Measurements from ENCODE around the gene BCAP31. TPM values are rescaled to one million over a fixed set of nuclear protein-coding genes. Genes with fewer than 3 reads are reported as not detected.
A peak's percentile ranks its signal among the peaks of the same experiment; 100 is the strongest.

BCAP31 gene
- total and polyA plus RNA-seq, 7 experiments from 2014 or later = 80.2 to 329 (median 118) TPM

- no peak overlapping the region for H3K27ac Mint-ChIP-seq
- Histone ChIP-seq H3K4me3 (ENCODE audit: low read length) (no peak overlapping the region), H3K27ac (ENCODE audit: low read depth, low read length) (no peak overlapping the region), H3K27me3 (ENCODE audit: control insufficient read depth in 2 of 2, insufficient read depth in 2 of 2, low read length in 2 of 2) (no peaks in the 10 kb centered on the region), H3K36me3 (ENCODE audit: control insufficient read depth in 2 of 3, insufficient read depth in 3 of 3, low read length in 3 of 3) (no peaks in the 10 kb centered on the region), H3K9me3 (ENCODE audit: control insufficient read depth in 2 of 3, low read length in 3 of 3) (no peaks in the 10 kb centered on the region), H3K4me1 (ENCODE audit: control insufficient read depth in 2 of 2, insufficient read depth in 2 of 2, low read length in 2 of 2) (no peaks in the 10 kb centered on the region)
- peaks cover 3 to 10% (median 5%) of the 10 kb centered on the region in 7 donors for H3K4me1 Mint-ChIP-seq
- peak overlapping the region in 7 of 10 donors; percentile 16 to 76 (median 45) for H3K4me3 Mint-ChIP-seq
- intact Hi-C loops (cut with micrococcal nuclease) = no loop called here
- no peak for ATAC-seq
- no peak for DNase-seq
- ChIA-PET CTCF (no interaction called here), POLR2A (no interaction called here)
- H3K36me3 Mint-ChIP-seq = no peaks in the 10 kb centered on the region
- H3K9me3 Mint-ChIP-seq = peaks cover 0 to 2% (median 0%) of the 10 kb centered on the region in 11 donors
- H3K27me3 Mint-ChIP-seq = peaks cover 7 to 32% (median 15%) of the 10 kb centered on the region in 5 donors
Observed at GRCh38 chrX:153672531-153673427, 51.4 kb downstream of the BCAP31 start.

GRCh38 chrX:153671589-153672530 is 52.3 kb downstream of the BCAP31 start:
- ChIA-PET CTCF (interaction anchor here (0.6 to 1.2 kb wide), 2 partner anchors 62 to 295 kb away, joined by 3 to 4 read pairs; no protein-coding TSS in a partner anchor), POLR2A (no interaction called here)
- Histone ChIP-seq H3K27ac (ENCODE audit: low read depth, low read length) (no peak overlapping the region), H3K9me3 (ENCODE audit: control insufficient read depth in 2 of 3, low read length in 3 of 3) (no peaks in the 10 kb centered on the region), H3K36me3 (ENCODE audit: control insufficient read depth in 2 of 3, insufficient read depth in 3 of 3, low read length in 3 of 3) (no peaks in the 10 kb centered on the region), H3K27me3 (ENCODE audit: control insufficient read depth in 2 of 2, insufficient read depth in 2 of 2, low read length in 2 of 2) (no peaks in the 10 kb centered on the region), H3K4me3 (ENCODE audit: low read length) (no peak overlapping the region), H3K4me1 (ENCODE audit: control insufficient read depth in 2 of 2, insufficient read depth in 2 of 2, low read length in 2 of 2) (no peaks in the 10 kb centered on the region)
- Mint-ChIP-seq H3K27me3 (peaks cover 7 to 31% (median 18%) of the 10 kb centered on the region in 5 donors), H3K27ac (no peak overlapping the region), H3K4me3 (peak overlapping the region in 1 of 10 donors; percentile 76), H3K4me1 (peaks cover 5 to 14% (median 8%) of the 10 kb centered on the region in 7 donors), H3K9me3 (no peaks in the 10 kb centered on the region), H3K36me3 (no peaks in the 10 kb centered on the region)
- DNase-seq = no peak
- no peak for ATAC-seq
- intact Hi-C loops (cut with micrococcal nuclease) = no loop called here

GRCh38 chrX:153670748-153671588 is 53.2 kb downstream of the BCAP31 start:
- intact Hi-C loops (cut with micrococcal nuclease) = no loop called here
- H3K4me3 ChIP-seq (ENCODE audit: low read length) = no peak overlapping the region
- DNase-seq (no peak), ATAC-seq (no peak)
- H3K36me3 ChIP-seq (ENCODE audit: control insufficient read depth in 2 of 3, insufficient read depth in 3 of 3, low read length in 3 of 3) = no peaks in the 10 kb centered on the region
- ChIA-PET POLR2A (no interaction called here), CTCF (interaction anchor here (0.6 to 1.2 kb wide), 6 partner anchors 17 to 730 kb away, joined by 3 to 4 read pairs (median 3); no protein-coding TSS in a partner anchor)
- no peaks in the 10 kb centered on the region for H3K27me3 ChIP-seq (ENCODE audit: control insufficient read depth in 2 of 2, insufficient read depth in 2 of 2, low read length in 2 of 2)
- Mint-ChIP-seq H3K36me3 (no peaks in the 10 kb centered on the region), H3K4me3 (no peak overlapping the region), H3K9me3 (no peaks in the 10 kb centered on the region), H3K27ac (no peak overlapping the region), H3K4me1 (peaks cover 5 to 14% (median 8%) of the 10 kb centered on the region in 7 donors), H3K27me3 (peaks cover 7 to 30% (median 18%) of the 10 kb centered on the region in 5 donors)
- no peaks in the 10 kb centered on the region for H3K9me3 ChIP-seq (ENCODE audit: control insufficient read depth in 2 of 3, low read length in 3 of 3)
- H3K4me1 ChIP-seq (ENCODE audit: control insufficient read depth in 2 of 2, insufficient read depth in 2 of 2, low read length in 2 of 2) = no peaks in the 10 kb centered on the region
- no peak overlapping the region for H3K27ac ChIP-seq (ENCODE audit: low read depth, low read length)

GRCh38 chrX:153669901-153670731 is 54.1 kb downstream of the BCAP31 start:
- intact Hi-C loops (cut with micrococcal nuclease) = loop anchor here (1.0 to 5.0 kb wide), 3 partner anchors 59 to 728 kb away; no protein-coding TSS in a partner anchor
- Histone ChIP-seq H3K27ac (ENCODE audit: low read depth, low read length) (no peak overlapping the region), H3K4me3 (ENCODE audit: low read length) (no peak overlapping the region), H3K4me1 (ENCODE audit: control insufficient read depth in 2 of 2, insufficient read depth in 2 of 2, low read length in 2 of 2) (no peaks in the 10 kb centered on the region), H3K27me3 (ENCODE audit: control insufficient read depth in 2 of 2, insufficient read depth in 2 of 2, low read length in 2 of 2) (no peaks in the 10 kb centered on the region), H3K9me3 (ENCODE audit: control insufficient read depth in 2 of 3, low read length in 3 of 3) (no peaks in the 10 kb centered on the region), H3K36me3 (ENCODE audit: control insufficient read depth in 2 of 3, insufficient read depth in 3 of 3, low read length in 3 of 3) (no peaks in the 10 kb centered on the region)
- ATAC-seq (no peak), DNase-seq (no peak)
- H3K27me3 Mint-ChIP-seq = peaks cover 7 to 33% (median 18%) of the 10 kb centered on the region in 5 donors
- H3K4me1 Mint-ChIP-seq = peaks cover 5 to 14% (median 8%) of the 10 kb centered on the region in 7 donors
- no peaks in the 10 kb centered on the region for H3K9me3 Mint-ChIP-seq
- H3K4me3 Mint-ChIP-seq = no peak overlapping the region
- CTCF ChIA-PET = interaction anchor here (0.7 to 3.1 kb wide), 6 partner anchors 16 to 729 kb away, joined by 3 to 14 read pairs (median 3); no protein-coding TSS in a partner anchor
- H3K36me3 Mint-ChIP-seq = no peaks in the 10 kb centered on the region
- POLR2A ChIA-PET = no interaction called here
- H3K27ac Mint-ChIP-seq = no peak overlapping the region

- H3K4me3 Mint-ChIP-seq = no peak overlapping the region
- no peak overlapping the region for H3K4me3 ChIP-seq (ENCODE audit: low read length)
- no peak overlapping the region for H3K27ac ChIP-seq (ENCODE audit: low read depth, low read length)
- H3K36me3 ChIP-seq (ENCODE audit: control insufficient read depth in 2 of 3, insufficient read depth in 3 of 3, low read length in 3 of 3) = no peaks in the 10 kb centered on the region
- peaks cover 3 to 31% (median 11%) of the 10 kb centered on the region in 5 donors for H3K27me3 Mint-ChIP-seq
- no peaks in the 10 kb centered on the region for H3K9me3 ChIP-seq (ENCODE audit: control insufficient read depth in 2 of 3, low read length in 3 of 3)
- ATAC-seq (peak; percentile 59), DNase-seq (peak in 5 of 9 donors; percentile 36 to 60 (median 42))
- no peaks in the 10 kb centered on the region for H3K27me3 ChIP-seq (ENCODE audit: control insufficient read depth in 2 of 2, insufficient read depth in 2 of 2, low read length in 2 of 2)
- intact Hi-C loops (cut with micrococcal nuclease) = loop anchor here (1.0 to 5.0 kb wide), 3 partner anchors 59 to 727 kb away; no protein-coding TSS in a partner anchor
- H3K4me1 Mint-ChIP-seq = peaks cover 5 to 11% (median 8%) of the 10 kb centered on the region in 7 donors
- POLR2A ChIA-PET = interaction anchor here (0.5 kb wide), 1 partner anchor 71 kb away, joined by 3 read pairs; no protein-coding TSS in a partner anchor
- no peaks in the 10 kb centered on the region for H3K36me3 Mint-ChIP-seq
- CTCF ChIA-PET = interaction anchor here (1.4 to 3.1 kb wide), 3 partner anchors 15 to 727 kb away, joined by 5 to 14 read pairs (median 9); no protein-coding TSS in a partner anchor
- H3K9me3 Mint-ChIP-seq = peaks cover 0 to 4% (median 0%) of the 10 kb centered on the region in 11 donors
- H3K4me1 ChIP-seq (ENCODE audit: control insufficient read depth in 2 of 2, insufficient read depth in 2 of 2, low read length in 2 of 2) = no peaks in the 10 kb centered on the region
- H3K27ac Mint-ChIP-seq = no peak overlapping the region
Observed at GRCh38 chrX:153669174-153669890, 54.9 kb downstream of the BCAP31 start.
